GM19193 (cell line): ENCODE results near the gene HMGA1.

Experiments used
- POLR2A ChIP-seq: IDR thresholded peaks from 4 replicates; pipeline ENCODE4 v1.6.1; 2011; ENCODE audit not compliant: insufficient read depth, insufficient read length; ENCODE audit errors: extremely low read depth

HMGA1 gene

GRCh38 chr6:34288581-34288980 lies 51.9 kb downstream of the HMGA1 start:
- peak; percentile 20 for TF ChIP-seq POLR2A

- TF ChIP-seq POLR2A = no peak
Observed at GRCh38 chr6:34289137-34289536, 52.5 kb downstream of the HMGA1 start.

DNA sequence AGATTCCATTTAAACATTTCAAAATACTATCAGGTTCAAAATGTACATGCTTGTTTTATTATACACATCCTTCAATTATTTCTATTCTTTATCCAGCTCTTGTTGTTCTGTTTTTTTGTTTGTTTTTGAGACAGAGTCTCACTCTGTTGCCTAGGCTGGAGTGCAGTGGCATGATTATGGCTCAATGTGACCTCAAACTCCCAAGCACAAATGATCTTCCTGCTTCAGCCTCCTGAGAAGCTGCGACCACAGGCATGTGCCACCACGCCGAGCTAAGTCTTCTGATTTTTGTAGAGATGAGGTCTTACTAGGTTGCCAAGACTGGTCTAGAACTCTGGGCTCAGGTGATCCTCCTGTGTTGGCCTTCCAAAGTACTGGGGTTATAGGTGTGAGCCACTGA lies 56.3 kb downstream of the HMGA1 start:
- no peak for TF ChIP-seq POLR2A

- no peak for TF ChIP-seq POLR2A
Observed at GRCh38 chr6:34295721-34296120, 59.0 kb downstream of the HMGA1 start.
